HG03045 (cell line): ENCODE data around the gene SLC34A1.
A peak's percentile ranks its signal among the peaks of the same experiment; 100 is the strongest.

Experiments
- ATAC-seq: cut with Tn5 transposase; IDR thresholded peaks from one replicate; pipeline ENCODE4 v1.9.1; 2021; ENCODE audit warnings: mild to moderate bottlenecking, moderate library complexity; ENCODE audit not compliant: unreplicated experiment

SLC34A1 gene

GRCh38 chr5:177430140-177430951 is 46.1 kb downstream of the SLC34A1 start:
- ATAC-seq, result no peak

GRCh38 chr5:177430972-177431316 is 46.7 kb downstream of the SLC34A1 start:
- ATAC-seq, result no peak

- ATAC-seq, result peak; percentile 38
Measured at GRCh38 chr5:177431317-177432142, 47.3 kb downstream of the SLC34A1 start.

GRCh38 chr5:177432143-177432838 is 48.1 kb downstream of the SLC34A1 start:
- no peak for ATAC-seq

DNA sequence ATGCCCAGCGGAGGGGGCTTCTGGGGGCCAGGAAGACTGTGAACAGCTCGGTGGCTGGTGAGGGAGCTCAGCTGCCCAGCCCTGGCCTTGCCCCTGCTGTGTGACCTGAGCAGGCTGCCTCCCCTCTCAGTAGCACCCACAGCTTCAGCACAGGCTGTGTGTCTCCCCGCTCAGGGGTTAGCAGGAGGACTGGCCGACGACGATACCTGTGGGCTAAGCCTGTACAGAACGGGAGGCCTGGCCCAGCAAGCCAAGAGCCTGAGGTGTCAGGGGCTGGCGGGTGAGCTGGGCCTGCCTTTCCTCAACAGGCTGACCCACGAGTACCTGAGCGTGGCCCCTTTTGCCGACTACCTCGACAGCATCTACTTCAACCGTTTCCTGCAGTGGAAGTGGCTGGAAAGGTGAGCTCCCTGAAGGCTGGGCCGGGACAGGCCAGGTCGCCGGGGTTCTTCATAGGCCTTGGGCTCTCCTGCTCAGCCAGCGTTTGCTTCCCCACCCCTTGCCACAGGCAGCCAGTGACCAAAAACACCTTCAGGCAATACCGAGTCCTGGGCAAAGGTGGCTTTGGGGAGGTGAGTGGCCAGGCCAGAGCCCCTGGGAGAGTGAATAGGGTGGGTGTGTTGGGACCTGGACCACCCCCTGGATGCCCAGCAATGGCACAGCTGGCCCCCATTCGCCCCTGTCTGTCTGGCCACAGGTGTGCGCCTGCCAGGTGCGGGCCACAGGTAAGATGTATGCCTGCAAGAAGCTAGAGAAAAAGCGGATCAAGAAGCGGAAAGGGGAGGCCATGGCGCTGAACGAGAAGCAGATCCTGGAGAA is 48.8 kb downstream of the SLC34A1 start:
- no peak for ATAC-seq

DNA sequence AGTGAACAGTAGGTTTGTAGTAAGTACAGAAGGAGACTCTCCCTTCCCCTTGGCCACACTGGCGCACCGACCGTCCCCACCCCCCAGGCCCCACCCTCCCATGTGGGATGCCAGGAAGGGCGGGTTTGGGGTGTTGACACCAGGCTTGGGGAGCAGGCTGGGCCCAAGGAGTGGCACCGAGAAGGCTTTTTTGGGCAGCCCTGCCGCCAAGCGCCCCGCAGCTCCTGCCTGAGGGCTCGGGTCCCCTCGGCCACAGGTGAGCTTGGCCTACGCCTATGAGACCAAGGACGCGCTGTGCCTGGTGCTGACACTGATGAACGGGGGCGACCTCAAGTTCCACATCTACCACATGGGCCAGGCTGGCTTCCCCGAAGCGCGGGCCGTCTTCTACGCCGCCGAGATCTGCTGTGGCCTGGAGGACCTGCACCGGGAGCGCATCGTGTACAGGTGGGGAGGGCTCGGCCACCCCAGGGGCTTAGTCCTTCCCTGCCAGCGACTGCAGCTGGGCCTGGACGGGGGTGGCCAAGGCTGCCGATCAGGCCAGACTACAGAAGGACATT is 49.5 kb downstream of the SLC34A1 start:
- ATAC-seq, result no peak

GRCh38 chr5:177434437-177434836 is 50.2 kb downstream of the SLC34A1 start:
- no peak for ATAC-seq

GRCh38 chr5:177434942-177435738 is 50.9 kb downstream of the SLC34A1 start:
- no peak for ATAC-seq

GRCh38 chr5:177435847-177436536 is 51.8 kb downstream of the SLC34A1 start:
- no peak for ATAC-seq

GRCh38 chr5:177437623-177438022 is 53.4 kb downstream of the SLC34A1 start:
- no peak for ATAC-seq

DNA sequence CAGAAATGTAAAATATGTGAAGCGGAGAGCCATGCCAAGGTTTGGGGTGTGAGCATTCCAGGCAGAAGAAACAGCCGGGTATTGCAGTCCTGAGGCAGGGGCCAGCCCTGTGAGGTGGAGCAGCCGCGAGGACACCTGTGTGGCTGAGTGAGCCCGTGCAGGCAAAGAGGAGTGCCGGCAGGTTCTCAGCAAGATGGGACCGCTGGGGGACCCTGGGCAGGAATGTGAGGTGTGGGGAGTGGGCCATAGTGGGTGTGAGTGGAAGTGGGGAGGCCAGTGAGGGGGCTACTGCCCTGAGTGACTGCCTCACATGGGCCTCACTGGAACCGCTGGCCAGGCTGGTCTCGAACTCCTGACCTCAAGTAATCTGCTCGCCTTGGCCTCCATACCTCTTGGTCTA is 54.2 kb downstream of the SLC34A1 start:
- ATAC-seq, result no peak

- no peak for ATAC-seq
Measured at GRCh38 chr5:177439518-177440053, 55.4 kb downstream of the SLC34A1 start.

DNA sequence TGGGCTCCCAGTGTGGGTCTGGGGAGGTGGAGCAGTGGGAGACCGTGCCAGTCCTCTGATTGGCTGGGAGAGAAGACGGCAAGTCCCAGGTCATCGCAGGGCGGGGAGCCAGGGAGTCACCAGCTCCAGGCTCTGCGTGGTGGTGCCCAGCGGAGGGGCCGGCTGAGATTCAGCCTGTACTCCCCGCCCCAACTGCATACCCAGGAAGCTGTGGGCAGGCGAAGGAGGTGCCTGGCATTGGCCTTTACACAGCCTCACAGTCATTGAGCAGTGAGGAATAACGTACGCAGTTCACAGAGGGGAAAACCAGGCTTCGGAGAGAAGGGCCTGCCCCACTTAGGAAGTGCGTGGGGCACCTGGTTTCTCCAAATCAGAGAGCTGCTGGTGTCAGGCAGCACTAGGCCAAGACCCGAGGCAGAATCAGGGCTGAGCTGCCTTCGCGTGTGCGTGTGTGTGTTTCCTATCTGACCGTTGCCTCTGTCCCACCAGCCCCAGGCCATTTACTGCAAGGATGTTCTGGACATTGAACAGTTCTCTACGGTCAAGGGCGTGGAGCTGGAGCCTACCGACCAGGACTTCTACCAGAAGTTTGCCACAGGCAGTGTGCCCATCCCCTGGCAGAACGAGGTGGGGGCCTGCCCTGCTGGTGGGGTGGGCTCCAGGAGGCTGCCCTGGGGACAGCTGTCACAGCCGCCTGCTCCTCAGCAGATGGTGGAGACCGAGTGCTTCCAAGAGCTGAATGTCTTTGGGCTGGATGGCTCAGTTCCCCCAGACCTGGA is 56.2 kb downstream of the SLC34A1 start:
- ATAC-seq, result no peak

DNA sequence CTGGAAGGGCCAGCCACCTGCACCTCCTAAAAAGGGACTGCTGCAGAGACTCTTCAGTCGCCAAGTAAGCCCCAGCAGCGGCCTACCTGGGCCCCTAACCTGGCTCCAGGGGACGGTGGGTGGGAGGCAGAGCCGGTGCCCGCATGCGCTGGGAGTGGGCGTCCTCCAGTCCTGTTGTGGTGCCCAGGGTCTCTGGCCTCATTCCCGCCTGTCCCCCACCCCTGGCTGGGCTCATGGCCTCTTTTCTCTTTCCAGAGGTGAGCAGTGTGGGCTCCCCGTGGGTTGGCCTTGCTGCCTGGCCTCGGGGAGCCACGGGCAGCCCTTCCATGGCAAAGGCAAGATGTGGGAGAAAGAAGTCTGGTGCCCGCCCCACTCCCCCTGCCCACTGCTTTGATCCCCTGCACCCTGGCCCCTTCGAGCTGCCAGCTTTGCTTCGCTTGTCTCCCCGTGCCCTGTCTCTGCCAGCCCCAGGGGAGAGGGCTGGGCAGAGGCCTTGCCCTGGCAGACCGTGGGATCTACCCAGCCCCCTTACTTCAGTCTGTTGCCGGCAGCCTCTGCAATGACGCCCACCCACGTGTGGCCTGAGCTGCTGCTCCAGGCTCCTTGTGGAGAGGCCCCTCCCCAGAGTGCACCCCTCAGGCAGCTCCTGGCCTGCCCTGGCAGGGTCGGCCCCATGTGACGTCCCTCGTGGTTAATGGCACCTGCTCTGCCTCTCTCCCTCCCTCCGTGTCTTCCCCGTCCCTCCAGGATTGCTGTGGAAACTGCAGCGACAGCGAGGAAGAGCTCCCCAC is 57.0 kb downstream of the SLC34A1 start:
- ATAC-seq, result no peak

- ATAC-seq, result no peak
Measured at GRCh38 chr5:177442066-177442826, 58.0 kb downstream of the SLC34A1 start.
